NCI-H460 (cell line): Measurements from ENCODE around the gene MAP2. TPM values are rescaled to one million over a fixed set of nuclear protein-coding genes. Genes with fewer than 3 reads are reported as not detected.

Experiments
- DNase-seq: peaks from one replicate; pipeline ENCODE4 v3.0.0-alpha.2; 2016; ENCODE audit warnings: low read depth; ENCODE audit errors: extremely low read depth
- small RNA-seq, 2 experiments: library from RNA; depleted of rRNA; stranded (forward); fragments of <200 nt; gene quantifications; one replicate each; pipeline ENCODE3, GENCODE V24; 2014
- total RNA-seq: library from RNA; depleted of rRNA; stranded (reverse); fragments of >200 nt; shearing (Covaris generic); gene quantifications from 2 replicates; pipeline ENCODE4 v1.2.3, GENCODE V29; 2014

The MAP2 gene
- total RNA-seq, 1 experiment from 2014 or later: 28.0 TPM

- DNase-seq: no peak
Measured at GRCh38 chr2:209772290-209772685, 348.4 kb downstream of the MAP2 start.

- no peak for DNase-seq
Measured at GRCh38 chr2:209773377-209773776, 349.5 kb downstream of the MAP2 start.

Small RNA genes lying within 50 kb of the gene (small RNA-seq; reads per million reads assigned to genes)
- gene RNA5SP118: 0 reads per million in 2 experiments
